Measurements from ENCODE around the gene CDH22.

DNA sequence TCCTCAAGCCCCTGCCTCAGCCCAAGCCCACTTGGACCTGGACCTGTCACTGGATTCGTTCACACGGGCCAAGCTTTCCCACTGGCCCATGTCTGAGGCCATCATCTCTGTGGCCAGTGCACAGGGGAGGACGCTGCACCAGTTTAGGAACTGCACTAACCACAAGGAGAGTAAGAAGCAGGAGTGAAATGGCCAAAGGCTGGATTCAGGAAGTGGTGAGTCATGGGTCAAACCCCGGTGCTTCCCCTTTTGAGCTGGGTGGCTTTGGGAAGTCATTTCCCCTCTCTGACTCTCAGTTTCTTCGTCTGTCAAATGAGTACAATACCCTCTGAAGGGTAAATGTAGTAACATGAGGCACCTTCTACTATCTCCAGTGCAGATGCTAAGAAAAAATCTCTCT is 102.3 kb downstream of the CDH22 start:
- TF ChIP-seq, protein P1, sequence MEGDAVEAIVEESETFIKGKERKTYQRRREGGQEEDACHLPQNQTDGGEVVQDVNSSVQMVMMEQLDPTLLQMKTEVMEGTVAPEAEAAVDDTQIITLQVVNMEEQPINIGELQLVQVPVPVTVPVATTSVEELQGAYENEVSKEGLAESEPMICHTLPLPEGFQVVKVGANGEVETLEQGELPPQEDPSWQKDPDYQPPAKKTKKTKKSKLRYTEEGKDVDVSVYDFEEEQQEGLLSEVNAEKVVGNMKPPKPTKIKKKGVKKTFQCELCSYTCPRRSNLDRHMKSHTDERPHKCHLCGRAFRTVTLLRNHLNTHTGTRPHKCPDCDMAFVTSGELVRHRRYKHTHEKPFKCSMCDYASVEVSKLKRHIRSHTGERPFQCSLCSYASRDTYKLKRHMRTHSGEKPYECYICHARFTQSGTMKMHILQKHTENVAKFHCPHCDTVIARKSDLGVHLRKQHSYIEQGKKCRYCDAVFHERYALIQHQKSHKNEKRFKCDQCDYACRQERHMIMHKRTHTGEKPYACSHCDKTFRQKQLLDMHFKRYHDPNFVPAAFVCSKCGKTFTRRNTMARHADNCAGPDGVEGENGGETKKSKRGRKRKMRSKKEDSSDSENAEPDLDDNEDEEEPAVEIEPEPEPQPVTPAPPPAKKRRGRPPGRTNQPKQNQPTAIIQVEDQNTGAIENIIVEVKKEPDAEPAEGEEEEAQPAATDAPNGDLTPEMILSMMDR (IDR thresholded peaks at IDR 0.05; ENCODE audit: poor library complexity, severe bottlenecking), result no peak
- TF ChIP-seq, protein P2, sequence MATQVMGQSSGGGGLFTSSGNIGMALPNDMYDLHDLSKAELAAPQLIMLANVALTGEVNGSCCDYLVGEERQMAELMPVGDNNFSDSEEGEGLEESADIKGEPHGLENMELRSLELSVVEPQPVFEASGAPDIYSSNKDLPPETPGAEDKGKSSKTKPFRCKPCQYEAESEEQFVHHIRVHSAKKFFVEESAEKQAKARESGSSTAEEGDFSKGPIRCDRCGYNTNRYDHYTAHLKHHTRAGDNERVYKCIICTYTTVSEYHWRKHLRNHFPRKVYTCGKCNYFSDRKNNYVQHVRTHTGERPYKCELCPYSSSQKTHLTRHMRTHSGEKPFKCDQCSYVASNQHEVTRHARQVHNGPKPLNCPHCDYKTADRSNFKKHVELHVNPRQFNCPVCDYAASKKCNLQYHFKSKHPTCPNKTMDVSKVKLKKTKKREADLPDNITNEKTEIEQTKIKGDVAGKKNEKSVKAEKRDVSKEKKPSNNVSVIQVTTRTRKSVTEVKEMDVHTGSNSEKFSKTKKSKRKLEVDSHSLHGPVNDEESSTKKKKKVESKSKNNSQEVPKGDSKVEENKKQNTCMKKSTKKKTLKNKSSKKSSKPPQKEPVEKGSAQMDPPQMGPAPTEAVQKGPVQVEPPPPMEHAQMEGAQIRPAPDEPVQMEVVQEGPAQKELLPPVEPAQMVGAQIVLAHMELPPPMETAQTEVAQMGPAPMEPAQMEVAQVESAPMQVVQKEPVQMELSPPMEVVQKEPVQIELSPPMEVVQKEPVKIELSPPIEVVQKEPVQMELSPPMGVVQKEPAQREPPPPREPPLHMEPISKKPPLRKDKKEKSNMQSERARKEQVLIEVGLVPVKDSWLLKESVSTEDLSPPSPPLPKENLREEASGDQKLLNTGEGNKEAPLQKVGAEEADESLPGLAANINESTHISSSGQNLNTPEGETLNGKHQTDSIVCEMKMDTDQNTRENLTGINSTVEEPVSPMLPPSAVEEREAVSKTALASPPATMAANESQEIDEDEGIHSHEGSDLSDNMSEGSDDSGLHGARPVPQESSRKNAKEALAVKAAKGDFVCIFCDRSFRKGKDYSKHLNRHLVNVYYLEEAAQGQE (IDR thresholded peaks at IDR 0.05; ENCODE audit: borderline replicate concordance), result no peak
- TF ChIP-seq EP300 (conservative IDR thresholded peaks at IDR 0.05; ENCODE audit: poor library complexity, severe bottlenecking) (no peak), RAD21 (conservative IDR thresholded peaks at IDR 0.05) (no peak)

Data from neural cell (in vitro differentiated cells).